Spinal cord (tissue), 10 donors: ENCODE data around the gene CFAP221. TPM values are rescaled to one million over a fixed set of nuclear protein-coding genes. Genes with fewer than 3 reads are reported as not detected.

Experiments
- DNase-seq, 6 donors: peaks; one replicate each; pipeline versions ENCODE4 v3.0.0 to v3.0.0-alpha.2; 2013 to 2015; ENCODE audit warnings: low spot score in 6 of 6, low read depth in 4 of 6
- H3K27ac ChIP-seq: one replicate; pipeline ENCODE4 v1.5.1; 2013; ENCODE audit warnings: low read depth, low read length, control low read depth
- H3K27me3 ChIP-seq: one replicate; pipeline ENCODE4 v1.6.1; 2013; ENCODE audit warnings: low read length; ENCODE audit not compliant: control insufficient read depth, insufficient read depth
- H3K36me3 ChIP-seq: one replicate; pipeline ENCODE4 v1.6.1; 2013; ENCODE audit warnings: low read length; ENCODE audit not compliant: control insufficient read depth, insufficient read depth
- H3K4me1 ChIP-seq: one replicate; pipeline ENCODE4 v1.6.1; 2013; ENCODE audit warnings: low read length; ENCODE audit not compliant: control insufficient read depth, insufficient read depth
- H3K4me3 ChIP-seq: one replicate; pipeline ENCODE4 v1.5.1; 2013; ENCODE audit warnings: low read depth, low read length, control low read depth
- H3K9me3 ChIP-seq: one replicate; pipeline ENCODE4 v1.6.1; 2013; ENCODE audit warnings: low read length; ENCODE audit not compliant: control insufficient read depth, insufficient read depth
- WGBS: methylation state at CpG from one replicate; pipeline ENCODE4 v1.1.5; 2013; ENCODE audit warnings: missing lambda C conversion rate; ENCODE audit not compliant: insufficient coverage; 5-methylcytosine and 5-hydroxymethylcytosine counted together
- polyA plus RNA-seq, 2 donors: library from polyadenylated mRNA; unstranded; fragments of 120-200 nt; gene quantifications; one replicate each; pipeline ENCODE4 v1.2.1, GENCODE V29; 2013; ENCODE audit not compliant: insufficient read length in 2 of 2
- total RNA-seq, 2 donors: library from RNA; depleted of rRNA in 1 of 2; stranded (reverse); fragments of 120-200 nt in 1 of 2; fragments of >200 nt in 1 of 2; gene quantifications; one replicate each; pipeline versions ENCODE4 v1.2.3 to v1.2.4, GENCODE V29; 2013 to 2014
- donor health status: healthy.

CFAP221 gene
- total and polyA plus RNA-seq, 4 donors, result 12.8 to 20.3 (median 15.7) TPM

GRCh38 chr2:119691189-119691588 lies 146.9 kb downstream of the CFAP221 start:
- Histone ChIP-seq H3K27ac (no peak overlapping the region), H3K9me3 (no peaks in the 10 kb centered on the region), H3K27me3 (no peaks in the 10 kb centered on the region), H3K36me3 (peaks cover 20% of the 10 kb centered on the region), H3K4me1 (peaks cover 26% of the 10 kb centered on the region), H3K4me3 (no peak overlapping the region)
- WGBS, result 87% methylated on average over 5 of the region's 7 CpGs
- DNase-seq, result no peak

DNA sequence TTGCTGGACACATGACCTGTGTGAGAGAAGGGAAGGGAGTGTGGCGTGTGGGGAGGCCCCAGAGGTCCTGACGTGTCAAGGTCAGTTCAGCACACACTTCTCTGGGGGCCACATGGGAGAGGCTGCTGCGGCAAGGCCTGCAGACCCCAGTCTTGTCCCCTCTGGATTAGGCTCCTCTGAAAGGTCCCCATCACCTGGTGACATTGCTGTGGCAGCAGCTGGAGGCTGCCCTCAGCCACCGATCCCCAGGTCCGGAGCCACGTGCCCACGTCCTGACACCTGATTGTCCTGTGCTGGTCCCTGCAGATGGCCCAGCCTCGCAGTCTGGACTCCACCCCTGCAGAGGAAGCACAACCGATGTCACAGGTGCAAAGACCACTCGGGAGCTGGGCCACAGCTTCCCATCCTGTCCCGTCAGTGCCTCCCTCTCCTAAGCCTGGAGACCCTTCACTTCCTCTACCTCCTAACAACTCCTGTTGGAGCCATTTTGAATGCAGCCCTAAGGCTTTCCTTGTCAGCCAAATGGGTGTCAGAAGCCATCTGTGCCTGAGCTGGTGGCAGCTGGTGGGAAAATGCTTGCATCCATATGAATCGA lies 147.5 kb downstream of the CFAP221 start:
- Histone ChIP-seq H3K27ac (no peak overlapping the region), H3K9me3 (no peaks in the 10 kb centered on the region), H3K4me3 (no peak overlapping the region), H3K4me1 (peaks cover 32% of the 10 kb centered on the region), H3K27me3 (no peaks in the 10 kb centered on the region), H3K36me3 (peaks cover 17% of the 10 kb centered on the region)
- WGBS, result 91% methylated on average over 12 of the region's 12 CpGs
- DNase-seq, result peak in 2 of 6 donors; percentile 48 to 94

DNA sequence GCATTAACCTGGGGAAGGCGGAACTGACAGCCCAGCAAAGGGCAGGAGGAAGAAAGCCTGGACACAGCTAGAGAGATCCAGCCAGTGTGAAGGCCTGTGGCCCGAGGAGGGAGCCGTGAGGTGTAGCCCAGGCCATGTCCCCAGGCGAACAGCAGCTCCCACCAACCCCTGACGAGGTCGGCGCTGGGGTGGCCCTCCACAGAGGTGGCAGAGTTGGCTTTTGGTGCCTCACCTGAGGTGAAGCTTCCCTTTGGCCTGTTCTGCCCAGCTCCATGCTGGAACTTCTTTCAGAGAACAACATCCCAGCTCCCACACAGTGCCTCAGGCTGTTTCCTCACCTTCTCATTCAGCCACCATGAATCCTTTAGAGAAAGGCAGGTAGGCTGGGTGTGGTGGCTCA lies 148.1 kb downstream of the CFAP221 start:
- WGBS, result 86% methylated on average over 7 of the region's 7 CpGs
- no peak for DNase-seq
- no peaks in the 10 kb centered on the region for H3K27me3 ChIP-seq
- H3K27ac ChIP-seq, result no peak overlapping the region
- no peak overlapping the region for H3K4me3 ChIP-seq
- peaks cover 17% of the 10 kb centered on the region for H3K36me3 ChIP-seq
- H3K4me1 ChIP-seq, result peaks cover 37% of the 10 kb centered on the region
- no peaks in the 10 kb centered on the region for H3K9me3 ChIP-seq

DNA sequence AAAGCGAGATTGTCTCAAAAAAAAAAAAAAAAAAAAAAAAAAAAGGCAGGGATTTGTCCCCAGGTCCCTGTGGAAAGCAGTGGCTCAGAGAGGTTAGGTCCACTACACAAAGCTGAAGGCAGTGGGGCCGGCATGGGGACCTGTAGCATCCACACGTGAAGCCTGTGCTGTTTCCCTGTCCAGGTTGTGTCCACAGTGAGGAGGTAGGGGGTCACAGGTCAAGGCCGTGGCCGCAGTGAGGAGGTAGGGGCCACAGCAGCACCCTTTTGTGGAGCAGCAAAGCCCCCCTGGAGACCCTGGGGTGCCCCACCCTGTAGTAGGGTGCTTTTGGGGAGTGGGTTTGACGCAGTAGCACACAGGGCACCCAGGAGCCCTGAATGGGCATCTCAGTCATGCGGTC lies 148.7 kb downstream of the CFAP221 start:
- Histone ChIP-seq H3K4me1 (peaks cover 43% of the 10 kb centered on the region), H3K27me3 (no peaks in the 10 kb centered on the region), H3K4me3 (no peak overlapping the region), H3K27ac (no peak overlapping the region), H3K9me3 (no peaks in the 10 kb centered on the region), H3K36me3 (peaks cover 17% of the 10 kb centered on the region)
- DNase-seq, result no peak
- WGBS, result 80% methylated on average over 6 of the region's 7 CpGs

GRCh38 chr2:119693567-119693966 lies 149.3 kb downstream of the CFAP221 start:
- WGBS, result 82% methylated on average over 3 of the region's 3 CpGs
- Histone ChIP-seq H3K36me3 (peaks cover 16% of the 10 kb centered on the region), H3K9me3 (no peaks in the 10 kb centered on the region), H3K4me3 (no peak overlapping the region), H3K27me3 (no peaks in the 10 kb centered on the region), H3K27ac (no peak overlapping the region), H3K4me1 (peaks cover 43% of the 10 kb centered on the region)
- DNase-seq, result no peak

DNA sequence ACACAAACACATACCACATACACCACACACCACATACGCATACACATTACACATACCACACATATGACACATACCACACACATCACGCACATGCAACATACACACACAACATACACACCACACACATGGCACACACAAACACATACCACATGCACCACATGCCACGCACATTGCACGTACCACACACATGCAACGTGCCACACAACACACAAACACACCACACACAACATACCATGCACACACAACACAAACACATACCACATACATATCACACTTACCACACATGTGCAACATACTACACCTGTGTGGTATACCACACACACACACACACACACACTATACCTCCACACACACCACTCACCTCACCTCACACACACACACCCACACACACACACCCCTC lies 149.7 kb downstream of the CFAP221 start:
- H3K27me3 ChIP-seq, result no peaks in the 10 kb centered on the region
- DNase-seq, result no peak
- H3K27ac ChIP-seq, result no peak overlapping the region
- H3K36me3 ChIP-seq, result peaks cover 12% of the 10 kb centered on the region
- WGBS, result 100% methylated on average over 5 of the region's 5 CpGs
- H3K4me1 ChIP-seq, result peaks cover 43% of the 10 kb centered on the region
- no peaks in the 10 kb centered on the region for H3K9me3 ChIP-seq
- no peak overlapping the region for H3K4me3 ChIP-seq

GRCh38 chr2:119694470-119694844 lies 150.2 kb downstream of the CFAP221 start:
- Histone ChIP-seq H3K9me3 (no peaks in the 10 kb centered on the region), H3K27me3 (no peaks in the 10 kb centered on the region), H3K27ac (peak overlapping the region; percentile 55), H3K4me3 (no peak overlapping the region), H3K36me3 (peaks cover 8% of the 10 kb centered on the region), H3K4me1 (peaks cover 43% of the 10 kb centered on the region)
- 37% methylated on average over 10 of the region's 10 CpGs for WGBS
- no peak for DNase-seq

DNA sequence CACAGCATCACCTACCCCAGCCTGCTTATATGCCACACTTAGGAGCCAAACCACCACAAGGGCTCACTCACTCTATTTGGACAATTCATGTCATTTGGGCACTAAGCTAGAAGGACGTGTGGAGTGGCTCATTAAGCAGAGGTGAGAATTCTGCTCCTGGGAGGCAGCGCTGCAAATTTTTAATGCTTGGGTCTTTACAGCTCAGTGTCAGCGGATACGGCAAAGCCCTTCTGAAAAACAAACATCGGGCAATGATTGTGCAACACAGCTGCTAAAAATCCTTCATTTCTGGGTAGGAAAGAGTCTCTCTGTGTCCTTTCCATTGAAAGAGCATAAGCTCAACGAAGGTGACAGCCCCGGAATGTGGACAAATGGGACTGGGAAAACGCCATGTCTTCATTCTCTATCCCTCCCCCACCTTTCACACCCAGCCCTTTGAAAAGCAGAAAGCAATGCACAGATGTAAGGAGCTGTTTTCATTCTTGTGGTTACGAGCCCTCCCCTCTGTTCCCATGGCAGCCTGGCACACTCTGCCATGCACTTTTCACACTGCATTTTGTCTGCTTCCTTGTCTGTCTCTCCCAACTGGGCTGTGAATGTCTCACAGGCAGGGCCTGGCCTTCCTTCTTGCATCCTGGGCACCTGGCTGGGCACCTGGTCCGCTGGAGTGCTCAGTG lies 150.7 kb downstream of the CFAP221 start:
- no peaks in the 10 kb centered on the region for H3K9me3 ChIP-seq
- H3K36me3 ChIP-seq, result peaks cover 8% of the 10 kb centered on the region
- no peak overlapping the region for H3K4me3 ChIP-seq
- peak in 5 of 6 donors; percentile 56 to 95 (median 65) for DNase-seq
- H3K27ac ChIP-seq, result peak overlapping the region; percentile 55
- peaks cover 43% of the 10 kb centered on the region for H3K4me1 ChIP-seq
- 11% methylated on average over 7 of the region's 10 CpGs for WGBS
- no peaks in the 10 kb centered on the region for H3K27me3 ChIP-seq

DNA sequence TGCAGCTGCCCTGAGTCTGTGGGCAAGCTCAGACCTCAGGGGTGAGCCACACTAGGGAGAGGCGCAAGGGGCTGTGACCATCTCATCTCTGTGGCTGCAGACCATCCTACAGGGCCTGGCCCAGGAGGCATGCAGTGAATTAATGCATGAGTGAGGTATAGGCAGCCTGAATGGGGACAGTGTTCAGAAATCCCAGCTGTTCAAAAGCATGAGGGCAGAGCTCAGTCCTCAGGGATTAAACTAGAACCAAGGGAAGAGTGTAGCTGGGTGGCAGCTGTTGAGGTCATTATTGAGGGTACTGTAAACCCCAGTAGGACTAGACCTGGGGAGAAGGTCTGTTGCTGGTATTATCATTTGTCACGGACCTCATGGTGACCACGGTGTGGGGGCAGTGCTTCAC lies 151.8 kb downstream of the CFAP221 start:
- Histone ChIP-seq H3K4me3 (no peak overlapping the region), H3K27me3 (no peaks in the 10 kb centered on the region), H3K4me1 (peaks cover 46% of the 10 kb centered on the region), H3K27ac (no peak overlapping the region), H3K36me3 (peaks cover 8% of the 10 kb centered on the region), H3K9me3 (no peaks in the 10 kb centered on the region)
- DNase-seq, result no peak
- 94% methylated on average over 1 of the region's 3 CpGs for WGBS

DNA sequence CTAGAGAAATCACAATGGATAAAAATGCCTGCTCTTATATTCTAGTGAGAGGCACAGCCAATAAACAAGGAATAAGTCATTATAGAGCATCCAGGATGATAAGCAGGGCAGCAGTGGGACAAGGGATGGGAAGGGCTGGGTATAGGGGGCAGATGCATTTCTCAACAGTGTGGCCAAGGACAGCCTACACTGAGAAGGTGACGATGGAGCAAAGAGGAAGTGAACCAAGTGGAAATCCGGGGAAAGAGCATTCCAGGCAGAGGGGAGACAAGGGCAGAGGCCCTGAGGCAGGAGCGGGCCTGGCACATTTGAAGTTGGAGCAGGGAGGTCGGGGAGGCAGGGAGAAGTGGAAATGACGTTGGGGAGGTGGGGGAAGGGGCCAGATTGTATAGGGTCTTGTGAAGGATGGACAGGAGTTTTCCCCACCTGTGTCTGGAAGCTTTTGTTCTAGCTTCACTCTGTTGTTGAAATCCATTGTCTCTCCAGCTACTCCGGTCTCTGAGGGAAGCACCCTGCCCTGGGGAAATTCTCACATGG lies 152.3 kb downstream of the CFAP221 start:
- Histone ChIP-seq H3K9me3 (no peaks in the 10 kb centered on the region), H3K4me3 (no peak overlapping the region), H3K27me3 (no peaks in the 10 kb centered on the region), H3K27ac (no peak overlapping the region), H3K4me1 (peaks cover 45% of the 10 kb centered on the region), H3K36me3 (peaks cover 7% of the 10 kb centered on the region)
- WGBS, result 68% methylated on average over 6 of the region's 6 CpGs
- no peak for DNase-seq
